ENCODE data around the gene UCK1. TPM values are rescaled to one million over a fixed set of nuclear protein-coding genes. Genes with fewer than 3 reads are reported as not detected.

UCK1 gene
- total and polyA plus RNA-seq, 2 experiments from 2014 or later, result 22.2 to 36.8 TPM

GRCh38 chr9:131481441-131482342 is 49.4 kb downstream of the UCK1 start:
- DNase-seq (ENCODE audit: low spot score), result peak; percentile 53
- Histone ChIP-seq H3K27ac (peak overlapping the region; percentile 57), H3K9me3 (ENCODE audit: low read depth) (no peaks in the 10 kb centered on the region), H3K27me3 (no peaks in the 10 kb centered on the region), H3K4me1 (ENCODE audit: insufficient read depth) (no peaks in the 10 kb centered on the region), H3K4me2 (no peak overlapping the region), H4K20me1 (ENCODE audit: insufficient read depth, poor library complexity, severe bottlenecking) (peaks cover 6% of the 10 kb centered on the region), H2AFZ (no peak overlapping the region), H3K36me3 (replicated peaks; ENCODE audit: insufficient read depth, low read depth) (no peaks in the 10 kb centered on the region), H3K79me2 (peaks cover 35% of the 10 kb centered on the region), H3K4me3 (no peak overlapping the region), H3K9me2 (replicated peaks; ENCODE audit: insufficient read depth) (no peaks in the 10 kb centered on the region)
- TF ChIP-seq EZH2 (IDR thresholded peaks at IDR 0.05; ENCODE audit: borderline replicate concordance) (no peak), CTCF (IDR thresholded peaks at IDR 0.05; ENCODE audit: poor library complexity) (no peak), EZH2phosphoT487 (IDR thresholded peaks at IDR 0.05; ENCODE audit: low read depth, severe bottlenecking, unreplicated experiment) (no peak)
- WGBS (ENCODE audit: low lambda C conversion rate, missing lambda C conversion rate), result 90% methylated on average over 19 of the region's 19 CpGs

DNA sequence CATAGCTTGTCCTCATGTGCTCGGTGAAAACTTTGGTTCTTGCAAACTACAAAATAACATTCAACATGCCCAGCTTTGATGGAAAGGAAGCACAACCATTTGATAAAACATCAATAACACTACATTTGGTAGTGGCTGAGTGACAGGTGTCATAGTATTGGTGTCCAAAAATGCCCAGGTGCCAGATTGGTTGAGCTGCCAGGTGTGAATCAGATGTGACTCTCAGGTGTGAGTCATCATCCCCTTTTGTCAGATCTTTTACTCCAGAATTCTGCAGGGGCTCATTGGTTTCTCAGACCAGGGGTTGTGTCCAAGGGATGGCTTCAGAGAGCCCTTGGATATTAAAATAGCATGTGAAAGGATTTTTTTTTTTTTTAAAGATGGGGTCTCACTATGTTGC is 50.8 kb downstream of the UCK1 start:
- Histone ChIP-seq H2AFZ (no peak overlapping the region), H4K20me1 (ENCODE audit: insufficient read depth, poor library complexity, severe bottlenecking) (peaks cover 10% of the 10 kb centered on the region), H3K4me1 (ENCODE audit: insufficient read depth) (no peaks in the 10 kb centered on the region), H3K4me2 (no peak overlapping the region), H3K4me3 (no peak overlapping the region), H3K9me2 (replicated peaks; ENCODE audit: insufficient read depth) (no peaks in the 10 kb centered on the region), H3K27me3 (no peaks in the 10 kb centered on the region), H3K9me3 (ENCODE audit: low read depth) (no peaks in the 10 kb centered on the region), H3K79me2 (peaks cover 35% of the 10 kb centered on the region), H3K36me3 (replicated peaks; ENCODE audit: insufficient read depth, low read depth) (no peaks in the 10 kb centered on the region), H3K27ac (no peak overlapping the region)
- no peak for DNase-seq (ENCODE audit: low spot score)
- TF ChIP-seq EZH2phosphoT487 (IDR thresholded peaks at IDR 0.05; ENCODE audit: low read depth, severe bottlenecking, unreplicated experiment) (no peak), CTCF (IDR thresholded peaks at IDR 0.05; ENCODE audit: poor library complexity) (no peak), EZH2 (IDR thresholded peaks at IDR 0.05; ENCODE audit: borderline replicate concordance) (no peak)
- WGBS (ENCODE audit: low lambda C conversion rate, missing lambda C conversion rate), result 100% methylated on average over 1 of the region's 1 CpG

DNA sequence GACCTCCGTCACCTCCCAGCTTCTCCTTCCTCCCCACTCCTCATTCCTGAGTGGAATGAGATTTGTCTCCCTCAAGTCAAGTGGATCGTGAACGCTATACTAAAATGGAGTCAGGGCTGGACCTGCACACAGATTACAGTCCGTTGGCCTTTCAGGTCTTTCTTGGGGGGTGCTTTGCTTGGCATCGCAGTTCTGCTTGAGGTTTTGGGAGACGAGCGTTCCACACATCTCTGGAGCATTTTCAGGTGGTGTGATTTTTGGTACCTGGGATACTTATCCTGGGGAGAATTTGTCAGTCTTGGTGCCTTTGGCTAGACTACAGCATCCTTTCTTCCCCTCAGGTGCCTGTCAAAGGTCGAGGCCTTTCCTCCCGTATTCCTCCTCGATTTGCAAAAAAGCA is 52.2 kb downstream of the UCK1 start:
- H3K36me3 ChIP-seq (replicated peaks; ENCODE audit: insufficient read depth, low read depth), result no peaks in the 10 kb centered on the region
- no peaks in the 10 kb centered on the region for H3K27me3 ChIP-seq
- no peak for TF ChIP-seq EZH2 (IDR thresholded peaks at IDR 0.05; ENCODE audit: borderline replicate concordance)
- no peak for TF ChIP-seq EZH2phosphoT487 (IDR thresholded peaks at IDR 0.05; ENCODE audit: low read depth, severe bottlenecking, unreplicated experiment)
- TF ChIP-seq CTCF (IDR thresholded peaks at IDR 0.05; ENCODE audit: poor library complexity), result no peak
- H3K9me3 ChIP-seq (ENCODE audit: low read depth), result no peaks in the 10 kb centered on the region
- H3K4me2 ChIP-seq, result no peak overlapping the region
- H3K9me2 ChIP-seq (replicated peaks; ENCODE audit: insufficient read depth), result no peaks in the 10 kb centered on the region
- H3K4me3 ChIP-seq, result no peak overlapping the region
- WGBS (ENCODE audit: low lambda C conversion rate, missing lambda C conversion rate), result 98% methylated on average over 10 of the region's 10 CpGs
- no peaks in the 10 kb centered on the region for H3K4me1 ChIP-seq (ENCODE audit: insufficient read depth)
- no peak overlapping the region for H2AFZ ChIP-seq
- peaks cover 10% of the 10 kb centered on the region for H4K20me1 ChIP-seq (ENCODE audit: insufficient read depth, poor library complexity, severe bottlenecking)
- DNase-seq (ENCODE audit: low spot score), result no peak
- peaks cover 35% of the 10 kb centered on the region for H3K79me2 ChIP-seq
- H3K27ac ChIP-seq, result no peak overlapping the region
